T-helper 2 cell treated with Interferon-gamma antibody and Interleukin-4, amounts not matched to agents 5 μg/mL and 100 μg/mL, for 36 hours (primary cell): ENCODE measurements around the gene VWA2.

Source experiments
- DNase-seq: peaks from one replicate; pipeline ENCODE4 v3.0.0; 2021; ENCODE audit warnings: low spot score
- H3K27ac Mint-ChIP-seq: one replicate; pipeline ENCODE4 v1.8.0; 2021; ENCODE audit warnings: mild to moderate bottlenecking, mixed read lengths
- H3K27me3 Mint-ChIP-seq: one replicate; pipeline ENCODE4 v1.8.0; 2021; ENCODE audit warnings: low read depth, mixed read lengths
- H3K36me3 Mint-ChIP-seq: one replicate; pipeline ENCODE4 v1.8.0; 2021; ENCODE audit warnings: low read depth, mixed read lengths
- H3K4me1 Mint-ChIP-seq: one replicate; pipeline ENCODE4 v1.8.0; 2021; ENCODE audit warnings: low read depth, mixed read lengths
- H3K4me3 Mint-ChIP-seq: one replicate; pipeline ENCODE4 v1.8.0; 2022; ENCODE audit warnings: mild to moderate bottlenecking, moderate library complexity, mixed read lengths
- H3K9me3 Mint-ChIP-seq: one replicate; pipeline ENCODE4 v1.8.0; 2021; ENCODE audit warnings: mixed read lengths

Gene VWA2

DNA sequence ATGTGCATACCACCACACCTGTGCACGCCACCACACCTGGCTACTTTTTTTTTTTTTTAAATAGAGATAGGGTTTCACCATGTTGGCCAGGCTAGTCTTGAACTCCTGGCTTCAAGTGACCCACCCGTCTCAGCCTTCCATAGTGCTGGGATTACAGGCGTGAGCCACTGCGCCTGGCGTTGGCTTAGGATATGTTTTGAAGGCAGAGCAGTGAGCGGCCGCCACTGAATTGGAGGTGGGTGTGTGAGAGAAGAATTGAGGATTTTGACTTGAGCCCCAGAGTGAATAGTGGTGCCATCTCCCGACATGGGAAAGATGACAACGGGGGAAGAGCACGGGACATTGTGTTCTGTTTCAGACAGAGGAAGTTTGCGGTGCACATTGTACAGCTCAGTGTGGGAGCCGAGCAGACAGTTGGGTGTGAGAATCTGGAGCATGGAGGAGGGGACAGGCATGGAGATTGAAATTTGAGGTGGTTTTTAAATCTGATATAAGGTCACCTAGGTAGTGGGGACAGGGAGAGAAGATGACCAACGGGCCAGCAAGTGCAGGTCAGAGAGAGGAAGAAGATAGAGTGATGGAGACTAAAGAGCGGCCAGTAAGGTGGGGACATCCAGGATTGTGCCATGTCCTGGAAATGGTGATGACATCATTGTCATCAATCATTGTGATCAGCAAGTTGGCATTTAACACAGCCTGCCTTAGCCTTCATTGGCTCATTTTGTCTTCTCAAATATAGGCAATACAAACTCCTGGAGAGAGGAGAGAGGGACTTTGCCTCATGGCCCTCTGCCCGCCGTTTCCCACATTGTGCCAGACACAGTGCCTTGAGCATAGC lies 35.8 kb downstream of the VWA2 start:
- Mint-ChIP-seq H3K27me3 (peaks cover 6% of the 10 kb centered on the region), H3K9me3 (no peaks in the 10 kb centered on the region), H3K27ac (no peak overlapping the region), H3K4me3 (no peak overlapping the region), H3K36me3 (no peaks in the 10 kb centered on the region), H3K4me1 (no peaks in the 10 kb centered on the region)
- no peak for DNase-seq

DNA sequence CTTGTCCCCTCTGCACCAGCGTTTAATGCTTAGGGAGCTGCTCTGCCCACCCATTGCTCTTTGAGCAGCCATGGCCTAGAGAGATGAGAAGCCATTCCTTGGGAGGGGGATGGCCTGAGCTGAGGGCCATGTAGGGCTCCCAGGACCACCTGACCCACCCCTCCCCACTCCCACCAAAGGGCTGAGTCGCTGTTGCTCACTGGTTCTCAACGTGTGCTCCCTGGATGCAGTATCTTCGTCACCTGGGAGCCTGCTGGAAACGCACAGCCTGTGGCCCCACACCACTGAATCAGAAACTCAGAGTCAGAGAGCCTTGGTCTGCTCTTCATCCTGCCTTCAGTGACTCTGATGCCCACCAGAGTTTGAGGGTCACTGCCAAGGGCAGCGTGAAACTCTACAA lies 37.0 kb downstream of the VWA2 start:
- Mint-ChIP-seq H3K36me3 (no peaks in the 10 kb centered on the region), H3K27ac (no peak overlapping the region), H3K4me1 (no peaks in the 10 kb centered on the region), H3K27me3 (peaks cover 4% of the 10 kb centered on the region), H3K9me3 (no peaks in the 10 kb centered on the region), H3K4me3 (no peak overlapping the region)
- no peak for DNase-seq

DNA sequence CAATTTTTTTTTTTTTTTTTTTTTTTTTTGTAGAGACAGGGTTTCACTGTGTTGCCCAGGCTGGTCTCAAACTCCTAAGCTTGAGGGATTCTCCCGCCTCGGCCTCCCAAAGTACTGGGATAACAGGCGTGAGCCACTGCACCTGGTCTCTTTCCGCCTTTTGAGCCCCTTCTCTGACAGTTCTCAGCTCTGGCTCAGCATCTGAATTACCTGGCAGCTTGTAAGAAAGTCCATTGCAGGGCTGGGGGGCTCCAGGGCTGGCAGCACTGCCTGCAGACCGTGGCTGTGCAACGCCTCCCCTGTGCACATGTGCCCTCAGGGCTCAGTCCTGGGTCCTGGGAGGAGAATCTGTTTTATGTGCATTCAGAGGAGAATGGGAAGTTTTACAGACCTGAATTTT lies 37.6 kb downstream of the VWA2 start:
- no peaks in the 10 kb centered on the region for H3K9me3 Mint-ChIP-seq
- H3K27ac Mint-ChIP-seq = no peak overlapping the region
- H3K4me1 Mint-ChIP-seq = no peaks in the 10 kb centered on the region
- peaks cover 4% of the 10 kb centered on the region for H3K27me3 Mint-ChIP-seq
- no peaks in the 10 kb centered on the region for H3K36me3 Mint-ChIP-seq
- DNase-seq = no peak
- no peak overlapping the region for H3K4me3 Mint-ChIP-seq

DNA sequence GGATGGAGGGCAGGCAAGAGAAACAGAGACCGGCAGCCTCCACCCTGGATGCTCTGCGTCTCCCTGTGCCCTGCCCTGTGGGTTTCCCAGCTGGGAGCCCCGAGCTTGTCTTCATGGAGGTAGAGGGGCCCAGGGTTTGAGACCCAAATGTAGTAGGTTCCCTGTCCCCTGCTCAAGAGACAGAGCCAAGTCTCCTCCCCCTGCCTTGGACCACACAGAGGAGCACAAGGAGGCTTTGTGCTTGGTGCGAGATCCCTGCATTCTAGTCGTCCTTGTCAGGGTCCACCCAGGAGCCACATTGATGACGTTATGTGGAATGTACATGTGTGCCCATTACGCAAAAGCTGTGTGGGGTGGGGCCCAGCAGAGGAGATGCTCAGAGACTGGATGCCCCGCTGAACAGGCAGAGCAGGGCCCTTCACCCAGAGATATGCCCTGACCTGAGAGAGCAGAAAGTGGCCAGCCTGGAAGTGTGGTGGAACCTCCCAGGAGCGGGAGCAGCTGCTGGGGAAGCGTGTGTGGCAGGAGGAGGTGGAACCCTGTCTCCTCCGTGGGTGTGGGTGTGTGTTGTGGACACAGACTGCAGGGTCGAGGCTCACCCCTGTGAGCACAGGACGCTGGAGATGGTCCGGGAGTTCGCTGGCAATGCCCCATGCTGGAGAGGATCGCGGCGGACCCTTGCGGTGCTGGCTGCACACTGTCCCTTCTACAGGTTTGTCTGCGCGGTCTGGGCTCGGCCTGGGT lies 39.3 kb downstream of the VWA2 start:
- no peak for DNase-seq
- H3K27me3 Mint-ChIP-seq = no peaks in the 10 kb centered on the region
- H3K4me3 Mint-ChIP-seq = no peak overlapping the region
- no peaks in the 10 kb centered on the region for H3K9me3 Mint-ChIP-seq
- no peak overlapping the region for H3K27ac Mint-ChIP-seq
- H3K4me1 Mint-ChIP-seq = no peaks in the 10 kb centered on the region
- no peaks in the 10 kb centered on the region for H3K36me3 Mint-ChIP-seq

- H3K4me3 Mint-ChIP-seq = no peak overlapping the region
- H3K27ac Mint-ChIP-seq = no peak overlapping the region
- no peak for DNase-seq
- no peaks in the 10 kb centered on the region for H3K36me3 Mint-ChIP-seq
- H3K4me1 Mint-ChIP-seq = no peaks in the 10 kb centered on the region
- H3K9me3 Mint-ChIP-seq = no peaks in the 10 kb centered on the region
- H3K27me3 Mint-ChIP-seq = no peaks in the 10 kb centered on the region
Observed at GRCh38 chr10:114278884-114279191, 39.8 kb downstream of the VWA2 start.

DNA sequence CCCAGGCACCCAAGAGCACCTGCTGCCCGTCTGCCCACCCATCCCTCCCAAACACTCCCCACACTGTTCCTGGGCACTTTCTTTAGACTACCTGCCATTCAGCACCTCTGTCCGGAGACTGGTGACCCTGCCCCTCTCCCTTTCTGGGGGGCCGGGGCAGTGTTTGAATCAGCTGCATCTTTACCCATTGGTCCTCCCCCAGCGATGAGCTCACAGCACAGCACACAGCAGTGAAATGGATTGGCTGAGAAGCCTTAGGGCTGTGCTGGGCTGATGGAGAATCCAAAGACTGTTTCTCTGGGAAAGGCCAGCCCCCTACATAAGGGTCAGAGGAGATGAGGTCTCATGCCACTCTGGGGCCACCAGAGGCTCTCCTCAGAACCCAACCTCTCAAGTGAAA lies 40.2 kb downstream of the VWA2 start:
- no peak overlapping the region for H3K4me3 Mint-ChIP-seq
- no peak overlapping the region for H3K27ac Mint-ChIP-seq
- DNase-seq = no peak
- H3K4me1 Mint-ChIP-seq = no peaks in the 10 kb centered on the region
- H3K27me3 Mint-ChIP-seq = no peaks in the 10 kb centered on the region
- H3K36me3 Mint-ChIP-seq = no peaks in the 10 kb centered on the region
- H3K9me3 Mint-ChIP-seq = no peaks in the 10 kb centered on the region

DNA sequence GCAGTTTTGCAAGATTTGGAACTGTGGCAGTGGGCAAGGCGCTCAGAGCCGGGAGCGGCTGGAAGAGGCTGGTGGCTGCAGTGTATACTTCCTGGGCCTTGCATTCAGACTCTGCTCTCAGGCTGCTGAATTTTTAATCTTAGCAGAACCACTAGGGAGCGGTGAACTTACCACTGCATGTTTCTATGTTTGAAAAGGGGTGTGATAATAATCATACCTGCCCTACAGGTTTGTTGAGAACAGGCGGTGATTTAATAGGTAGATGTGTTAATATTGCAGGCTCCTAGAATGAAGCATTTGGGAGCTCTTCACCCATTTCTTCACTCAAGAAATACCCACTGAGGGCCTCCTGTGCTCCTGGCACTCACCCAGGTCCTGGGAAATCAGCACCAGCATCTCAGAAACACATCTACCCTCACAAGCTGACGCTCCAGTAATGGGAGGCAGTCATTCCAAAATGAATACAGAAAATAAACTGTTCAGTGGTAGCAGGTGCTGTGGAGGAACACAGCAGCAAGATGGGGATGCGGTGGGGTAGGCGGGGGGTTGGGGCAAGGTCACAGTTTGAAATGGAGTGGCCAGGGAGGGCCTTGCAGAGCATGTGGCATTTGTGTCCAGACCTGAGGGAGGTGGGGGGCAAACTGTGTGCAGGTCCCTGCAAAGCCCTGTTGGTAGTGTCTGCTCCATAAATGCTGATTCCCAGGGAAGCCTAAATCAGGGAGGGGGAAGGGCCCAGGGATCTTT lies 41.0 kb downstream of the VWA2 start:
- no peaks in the 10 kb centered on the region for H3K36me3 Mint-ChIP-seq
- H3K9me3 Mint-ChIP-seq = no peaks in the 10 kb centered on the region
- DNase-seq = no peak
- no peaks in the 10 kb centered on the region for H3K4me1 Mint-ChIP-seq
- no peak overlapping the region for H3K27ac Mint-ChIP-seq
- H3K27me3 Mint-ChIP-seq = no peaks in the 10 kb centered on the region
- H3K4me3 Mint-ChIP-seq = no peak overlapping the region

GRCh38 chr10:114281006-114281405 lies 42.0 kb downstream of the VWA2 start:
- no peak overlapping the region for H3K27ac Mint-ChIP-seq
- H3K4me3 Mint-ChIP-seq = no peak overlapping the region

DNA sequence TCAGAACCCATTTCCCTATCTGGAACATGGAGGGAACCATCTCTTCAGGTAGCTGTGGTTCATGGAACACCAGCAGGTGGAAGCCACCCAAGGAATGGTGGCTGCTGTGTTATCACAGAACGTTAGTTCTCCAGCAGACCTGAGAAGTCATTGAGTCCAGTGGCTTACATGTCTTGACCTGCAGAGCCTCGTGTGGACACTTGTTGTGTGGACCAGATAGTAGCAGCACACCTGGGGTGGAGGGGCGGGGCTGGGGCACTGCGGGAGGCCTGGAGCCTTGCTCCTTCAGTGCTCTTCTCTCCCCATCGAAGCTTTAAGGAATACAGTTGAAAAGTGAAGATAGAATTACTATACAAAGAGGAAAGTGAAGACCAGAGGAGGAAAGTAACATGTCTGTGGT lies 42.4 kb downstream of the VWA2 start:
- Mint-ChIP-seq H3K9me3 (no peaks in the 10 kb centered on the region), H3K4me3 (no peak overlapping the region), H3K27ac (no peak overlapping the region), H3K27me3 (no peaks in the 10 kb centered on the region), H3K4me1 (no peaks in the 10 kb centered on the region), H3K36me3 (no peaks in the 10 kb centered on the region)
- no peak for DNase-seq

More at GRCh38 chr10:114281006-114281405, 42.0 kb downstream of the VWA2 start:
- Mint-ChIP-seq H3K27me3 (no peaks in the 10 kb centered on the region), H3K36me3 (no peaks in the 10 kb centered on the region), H3K4me1 (no peaks in the 10 kb centered on the region), H3K9me3 (no peaks in the 10 kb centered on the region)
- DNase-seq = no peak

GRCh38 chr10:114282526-114282925 lies 43.5 kb downstream of the VWA2 start:
- H3K36me3 Mint-ChIP-seq = no peaks in the 10 kb centered on the region
- no peaks in the 10 kb centered on the region for H3K4me1 Mint-ChIP-seq
- no peaks in the 10 kb centered on the region for H3K9me3 Mint-ChIP-seq
- no peaks in the 10 kb centered on the region for H3K27me3 Mint-ChIP-seq
- H3K27ac Mint-ChIP-seq = no peak overlapping the region
- no peak for DNase-seq
- H3K4me3 Mint-ChIP-seq = no peak overlapping the region

DNA sequence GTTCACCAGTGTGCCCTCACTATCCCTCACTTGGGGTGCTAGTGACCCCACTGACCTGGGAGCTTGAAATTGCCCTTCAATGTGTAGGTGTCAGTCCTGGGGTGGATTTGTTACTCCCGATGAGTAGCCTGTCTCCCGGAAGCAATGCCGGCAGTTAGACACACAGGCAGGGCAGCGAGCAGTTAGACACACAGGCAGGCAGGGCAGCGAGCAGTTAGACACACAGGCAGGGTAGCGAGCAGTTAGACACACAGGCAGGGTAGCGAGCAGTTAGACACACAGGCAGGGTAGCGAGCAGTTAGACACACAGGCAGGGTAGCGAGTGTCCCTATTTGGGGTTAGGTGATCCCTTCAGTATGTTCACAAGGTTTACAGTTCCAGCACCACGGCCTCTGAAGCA lies 44.0 kb downstream of the VWA2 start:
- Mint-ChIP-seq H3K4me1 (no peaks in the 10 kb centered on the region), H3K4me3 (no peak overlapping the region), H3K27me3 (no peaks in the 10 kb centered on the region), H3K9me3 (no peaks in the 10 kb centered on the region), H3K36me3 (no peaks in the 10 kb centered on the region), H3K27ac (no peak overlapping the region)
- no peak for DNase-seq

DNA sequence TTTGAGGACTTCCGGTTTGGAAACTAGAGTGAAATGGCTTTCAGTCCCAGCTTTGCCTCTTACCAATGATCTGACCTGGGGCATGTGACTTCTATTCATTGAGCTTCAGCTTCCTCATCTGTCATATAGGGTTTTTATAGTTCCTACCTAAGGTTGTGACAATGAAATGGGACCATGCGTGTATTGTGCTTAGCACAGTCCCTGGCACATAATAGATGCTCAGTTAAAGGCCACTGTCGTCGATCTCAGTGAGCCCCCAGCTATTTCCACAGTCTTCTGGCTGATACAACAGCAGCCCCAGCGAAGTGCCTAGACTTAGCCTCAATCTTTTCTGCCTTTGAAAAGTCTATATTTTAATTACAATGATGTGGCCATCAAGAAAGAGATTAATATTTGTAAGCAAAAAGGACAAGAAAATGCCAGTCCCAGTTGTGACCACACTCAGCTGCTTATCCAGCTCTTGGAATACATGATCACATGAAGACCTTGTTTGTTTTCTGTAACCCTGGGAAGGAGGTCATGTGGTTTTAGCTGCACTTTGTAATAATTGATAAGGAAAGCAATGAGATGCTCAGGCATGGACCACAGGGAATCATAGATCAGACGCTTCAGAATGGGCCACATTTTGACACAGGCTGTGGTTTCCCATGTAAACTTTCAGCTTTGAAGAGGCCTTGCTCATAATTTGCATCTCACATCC lies 44.6 kb downstream of the VWA2 start:
- Mint-ChIP-seq H3K4me3 (no peak overlapping the region), H3K27ac (no peak overlapping the region)

GRCh38 chr10:114284346-114285071 lies 45.5 kb downstream of the VWA2 start:
- no peak for DNase-seq
- H3K4me1 Mint-ChIP-seq = no peaks in the 10 kb centered on the region
- no peaks in the 10 kb centered on the region for H3K36me3 Mint-ChIP-seq
- H3K9me3 Mint-ChIP-seq = no peaks in the 10 kb centered on the region
- no peak overlapping the region for H3K27ac Mint-ChIP-seq
- no peaks in the 10 kb centered on the region for H3K27me3 Mint-ChIP-seq
- no peak overlapping the region for H3K4me3 Mint-ChIP-seq

More for the DNA sequence above, 44.6 kb downstream of the VWA2 start:
- Mint-ChIP-seq H3K27me3 (no peaks in the 10 kb centered on the region), H3K4me1 (no peaks in the 10 kb centered on the region), H3K36me3 (no peaks in the 10 kb centered on the region), H3K9me3 (no peaks in the 10 kb centered on the region)
- no peak for DNase-seq
